ENCODE measurements around the gene ICAM3.

GRCh38 chr19:10338940-10339339 lies 484 bp downstream of the ICAM3 start:
- TF ChIP-seq CTCF (IDR thresholded peaks at IDR 0.05; ENCODE audit: borderline replicate concordance, extremely low read depth, low read length, poor library complexity, severe bottlenecking) (no peak), EZH2 (IDR thresholded peaks at IDR 0.05; ENCODE audit: borderline replicate concordance, low read depth, low read length, severe bottlenecking) (no peak)

Measured in DND-41 (cell line).